Stimulated activated CD8-positive, alpha-beta memory T cell treated with anti-CD3 and anti-CD28 coated beads, Interleukin-12 subunit alpha, Interleukin-12 subunit beta, amount 100 ng/mL, for 24 hours (primary cell): ENCODE data around the gene RBM42.
"Not testable (repeated sequence)": the region's sequence is repeated elsewhere in the genome, so short reads cannot be mapped to it uniquely, and the experiment has no call there.

Source experiments
- DNase-seq: peaks from one replicate; pipeline ENCODE4 v3.0.0-alpha.2; 2020; ENCODE audit errors: extremely low read depth

RBM42 gene

GRCh38 chr19:35628565-35629331 lies at the start of gene RBM42:
RBM42 (plus strand) TSS chr19:35629036; CDS start chr19:35629154, 118 bp downstream.
- peak; percentile 93 for DNase-seq

GRCh38 chr19:35582760-35583159 lies 46.1 kb upstream of the RBM42 start:
- no peak for DNase-seq

GRCh38 chr19:35585848-35586247 lies 43.0 kb upstream of the RBM42 start, which contains the start of gene PMIS2:
PMIS2 (plus strand) TSS chr19:35586173; CDS start chr19:35586260, 87 bp downstream.
- DNase-seq: no peak

- DNase-seq: no peak
Observed at GRCh38 chr19:35587321-35587720, 41.5 kb upstream of the RBM42 start.

GRCh38 chr19:35590875-35591274 lies 38.0 kb upstream of the RBM42 start:
- no peak for DNase-seq

- DNase-seq: no peak
Observed at GRCh38 chr19:35592226-35592625, 36.6 kb upstream of the RBM42 start.

GRCh38 chr19:35595026-35595425 lies 33.8 kb upstream of the RBM42 start:
- not testable (repeated sequence) for DNase-seq

- DNase-seq: no peak
Observed at GRCh38 chr19:35595928-35596327, 32.9 kb upstream of the RBM42 start.

GRCh38 chr19:35596366-35596999 lies 32.4 kb upstream of the RBM42 start:
- DNase-seq: no peak

GRCh38 chr19:35601971-35602370 lies 26.9 kb upstream of the RBM42 start:
- no peak for DNase-seq

- DNase-seq: not testable (repeated sequence)
Observed at GRCh38 chr19:35604436-35604835, 24.4 kb upstream of the RBM42 start.

- DNase-seq: not testable (repeated sequence)
Observed at GRCh38 chr19:35607170-35607569, 21.7 kb upstream of the RBM42 start.

- no peak for DNase-seq
Observed at GRCh38 chr19:35607661-35608060, 21.2 kb upstream of the RBM42 start.

- no peak for DNase-seq
Observed at GRCh38 chr19:35608251-35608650, 20.6 kb upstream of the RBM42 start.

GRCh38 chr19:35609851-35610353 lies 18.9 kb upstream of the RBM42 start:
- no peak for DNase-seq

- no peak for DNase-seq
Observed at GRCh38 chr19:35612224-35612558, 16.6 kb upstream of the RBM42 start.

GRCh38 chr19:35612559-35613321 lies 16.1 kb upstream of the RBM42 start, which contains the start of gene HAUS5:
HAUS5 (plus strand) TSS chr19:35612735; CDS start chr19:35612795, 60 bp downstream.
- DNase-seq: peak; percentile 80

GRCh38 chr19:35613574-35613973 lies 15.3 kb upstream of the RBM42 start:
- DNase-seq: no peak

- DNase-seq: no peak
Observed at GRCh38 chr19:35615036-35615435, 13.8 kb upstream of the RBM42 start.

GRCh38 chr19:35618857-35619256 lies 10.0 kb upstream of the RBM42 start:
- DNase-seq: no peak

- DNase-seq: no peak
Observed at GRCh38 chr19:35619290-35619923, 9.4 kb upstream of the RBM42 start.

GRCh38 chr19:35620001-35620400 lies 8.8 kb upstream of the RBM42 start:
- DNase-seq: no peak
